ENCODE measurements around the gene CNTNAP2. TPM values are rescaled to one million over a fixed set of nuclear protein-coding genes. Genes with fewer than 3 reads are reported as not detected.

CNTNAP2 gene
- total RNA-seq, 2 donors from 2014 or later: 0.29 to 1.1 TPM

DNA sequence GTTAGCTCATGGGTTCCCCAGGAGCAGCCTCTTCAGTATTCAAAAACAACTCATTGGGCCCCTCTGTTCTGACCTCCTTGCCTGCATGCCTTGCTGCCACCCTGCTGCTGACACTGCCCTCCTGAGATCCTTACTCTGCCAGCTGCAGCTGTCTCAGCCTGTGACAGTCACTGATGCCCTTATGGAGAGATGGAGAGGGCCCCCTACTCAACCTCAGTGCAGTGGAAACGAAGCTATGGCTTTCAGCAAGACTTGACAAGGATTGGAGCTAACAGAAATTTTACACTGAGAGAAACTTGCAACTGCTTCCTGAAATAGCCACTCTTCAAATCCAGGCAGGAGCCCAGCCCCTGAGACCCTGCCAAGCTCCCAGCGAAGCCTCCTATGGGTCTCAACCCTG, 1795.7 kb downstream of the CNTNAP2 start:
- intact Hi-C loops (cut with DNase I): no loop called here
- DNase-seq (no peak), ATAC-seq (no peak)

DNA sequence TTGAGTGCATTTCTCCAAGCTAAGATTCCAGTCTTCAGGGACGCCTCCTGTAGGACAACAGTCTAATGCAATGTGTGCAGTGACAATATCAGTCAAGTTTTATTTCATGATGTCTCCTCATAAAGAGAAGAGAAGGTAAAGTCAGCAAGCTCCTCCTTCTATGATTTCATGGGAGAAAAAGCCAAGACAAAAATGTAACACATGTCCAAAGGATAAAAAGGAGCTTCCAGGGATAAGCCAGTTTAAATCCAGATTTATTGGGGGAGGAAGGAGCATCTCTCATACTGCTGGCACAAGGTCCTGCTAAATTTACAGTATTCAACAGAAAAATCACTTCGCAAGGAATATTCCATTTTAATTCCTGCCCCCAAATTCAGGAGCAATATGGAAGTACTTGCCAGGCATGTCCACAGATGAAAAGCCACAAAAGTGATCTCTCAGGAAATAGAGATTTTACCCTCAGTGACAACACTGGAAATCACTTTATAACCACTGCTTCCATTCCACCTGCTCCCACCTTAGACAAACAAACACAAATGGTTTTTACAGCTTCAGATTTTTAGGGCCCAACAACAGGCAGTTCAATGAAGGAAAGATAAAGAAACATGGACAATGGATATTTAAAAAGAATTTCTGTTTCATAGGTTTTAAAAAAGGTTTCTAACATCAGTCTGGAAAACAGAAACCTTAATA, 1796.5 kb downstream of the CNTNAP2 start:
- intact Hi-C loops (cut with DNase I): no loop called here
- no peak for ATAC-seq
- no peak for DNase-seq

DNA sequence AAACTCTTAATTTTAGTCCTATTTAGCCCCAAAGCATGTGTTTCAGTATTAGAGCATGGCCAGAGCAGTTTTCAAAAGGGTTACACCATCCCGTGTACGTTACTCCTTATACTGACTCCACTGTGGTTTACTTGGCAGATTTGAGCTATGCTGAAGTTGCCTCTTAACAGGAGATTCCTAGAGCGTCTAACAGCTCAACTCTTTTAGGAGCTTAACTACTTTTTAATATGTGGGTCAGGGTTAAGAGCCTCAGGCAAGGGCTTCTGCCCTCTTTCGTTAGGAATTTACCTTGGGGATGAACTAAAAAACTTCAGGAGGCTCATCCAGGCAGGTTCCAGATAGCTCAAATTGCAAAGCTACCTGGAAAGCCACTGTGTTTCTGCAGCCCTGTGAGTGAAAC, 1799.2 kb downstream of the CNTNAP2 start:
- DNase-seq (no peak), ATAC-seq (peak in 1 of 2 donors; percentile 79)
- intact Hi-C loops (cut with DNase I): no loop called here

DNA sequence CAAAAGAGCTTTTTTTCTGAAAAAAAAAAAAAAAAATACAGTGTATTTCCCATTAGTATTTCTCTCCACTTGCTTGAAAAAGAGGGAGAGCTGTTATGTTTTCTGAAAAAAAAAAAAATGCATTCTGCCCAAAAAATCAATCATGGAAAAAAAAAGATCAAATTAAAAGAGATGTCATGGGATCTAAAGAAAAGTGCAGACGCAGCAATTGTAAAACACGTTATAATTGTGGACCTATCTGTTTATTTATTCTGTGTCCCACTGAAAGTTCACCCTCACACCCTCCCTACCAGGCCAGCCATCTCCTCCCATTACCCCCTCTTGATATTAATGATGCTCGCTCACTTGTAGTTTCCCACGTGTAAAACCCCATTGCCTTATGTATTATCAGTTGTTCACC, 1800.0 kb downstream of the CNTNAP2 start:
- ATAC-seq: no peak
- DNase-seq: no peak
- intact Hi-C loops (cut with DNase I): no loop called here

DNA sequence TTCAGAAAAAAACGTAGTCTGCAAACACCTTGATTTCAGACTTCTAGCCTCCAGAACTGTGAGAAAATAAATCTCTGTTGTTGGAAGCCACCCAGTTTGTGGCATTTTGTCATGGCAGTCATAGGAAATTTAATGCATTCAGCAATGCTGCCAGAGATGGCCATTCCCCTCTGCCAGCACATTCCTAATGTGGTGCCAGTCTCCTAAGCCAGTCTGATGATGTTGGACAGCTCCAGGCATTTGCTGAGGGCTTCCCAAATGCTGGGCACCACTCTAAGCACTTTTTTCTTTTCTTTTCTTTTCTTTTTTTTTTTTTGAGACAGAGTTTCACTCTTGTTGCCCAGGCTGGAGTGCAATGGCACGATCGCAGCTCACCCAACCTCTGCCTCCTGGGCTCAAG, 1807.2 kb downstream of the CNTNAP2 start:
- DNase-seq (no peak), ATAC-seq (no peak)
- intact Hi-C loops (cut with DNase I): no loop called here

DNA sequence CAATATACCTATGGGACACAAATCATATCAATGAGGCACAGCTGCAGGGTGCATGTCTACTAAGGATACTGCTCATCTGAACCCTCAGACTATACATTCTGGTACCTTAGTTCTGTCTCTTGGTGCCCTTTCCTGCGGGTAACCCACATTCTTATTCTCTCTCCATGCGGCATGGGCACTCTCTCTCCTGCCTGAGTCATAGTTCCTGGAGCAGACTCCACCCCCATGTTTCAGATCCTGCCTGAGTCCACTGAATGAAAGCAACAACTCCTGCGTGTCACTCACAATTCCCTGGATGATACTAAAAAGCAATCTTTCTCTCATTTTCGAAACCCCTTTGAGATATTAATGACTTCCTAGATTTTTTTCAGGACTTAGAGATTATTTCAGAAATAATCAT, 1820.8 kb downstream of the CNTNAP2 start:
- DNase-seq (no peak), ATAC-seq (no peak)
- intact Hi-C loops (cut with DNase I): loop anchor here in 1 of 2 donors (10.0 kb wide), 1 partner anchor 63 kb away; no protein-coding TSS in a partner anchor

DNA sequence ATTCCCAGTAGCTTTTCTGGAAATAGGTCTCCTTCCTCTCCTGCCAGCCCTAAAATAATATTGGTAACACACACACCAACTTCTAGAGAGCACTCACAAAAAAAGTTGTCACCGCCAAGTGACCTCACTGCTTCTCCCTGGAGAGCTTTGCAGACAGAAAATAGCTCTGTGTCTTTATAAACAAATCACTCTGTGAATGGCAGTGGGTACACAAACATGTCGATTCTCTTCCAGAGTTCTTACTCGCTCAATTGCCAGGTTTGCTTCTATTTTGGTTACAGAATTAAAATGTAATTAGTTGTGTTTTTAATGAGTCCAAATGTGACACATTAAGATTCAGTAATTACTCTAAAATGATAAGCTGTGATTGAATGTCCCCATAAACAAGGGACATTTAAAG, 1824.8 kb downstream of the CNTNAP2 start:
- intact Hi-C loops (cut with DNase I): no loop called here

DNA sequence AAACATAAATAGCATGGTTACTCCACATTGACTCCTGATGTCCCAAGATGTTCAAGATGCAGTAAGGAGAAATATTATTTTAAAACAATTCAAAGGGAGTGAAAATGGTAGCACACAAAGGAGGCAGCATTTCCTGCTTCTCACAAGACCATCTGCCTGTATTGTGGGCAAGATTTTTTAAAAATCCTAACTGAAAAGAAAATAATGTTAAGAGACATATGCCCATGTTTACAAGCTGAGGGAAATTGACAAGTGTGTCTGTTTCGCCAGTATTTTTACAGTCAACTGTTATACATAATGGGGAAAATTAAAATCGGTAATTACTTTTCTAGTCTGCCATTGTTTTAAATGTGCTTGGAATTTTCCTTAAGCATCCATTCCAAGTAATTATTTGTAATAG, 1827.7 kb downstream of the CNTNAP2 start:
- intact Hi-C loops (cut with DNase I): no loop called here
- no peak for ATAC-seq
- DNase-seq: no peak

More for the DNA sequence above, 1824.8 kb downstream of the CNTNAP2 start:
- ATAC-seq (no peak), DNase-seq (no peak)

DNA sequence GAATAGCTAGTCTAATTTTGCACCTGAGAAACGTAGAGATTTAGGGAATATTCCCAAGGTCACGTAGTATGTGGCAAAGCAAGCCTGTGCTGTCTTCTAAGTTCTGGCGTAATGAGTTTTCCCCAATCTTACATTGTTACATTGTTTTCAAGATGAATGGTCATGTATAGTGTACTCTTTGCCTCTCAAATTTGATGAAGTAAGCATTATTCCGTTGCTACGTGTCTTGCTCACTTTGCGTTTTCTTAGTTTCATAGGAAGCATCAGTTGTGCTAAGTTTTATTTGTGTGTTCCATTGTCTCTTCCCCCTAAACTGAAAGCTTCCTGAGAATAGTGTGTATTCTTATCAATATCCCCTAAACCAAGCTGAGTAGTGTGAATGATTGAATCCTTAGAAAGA, 1836.3 kb downstream of the CNTNAP2 start:
- no peak for ATAC-seq
- DNase-seq: no peak
- intact Hi-C loops (cut with DNase I): no loop called here

DNA sequence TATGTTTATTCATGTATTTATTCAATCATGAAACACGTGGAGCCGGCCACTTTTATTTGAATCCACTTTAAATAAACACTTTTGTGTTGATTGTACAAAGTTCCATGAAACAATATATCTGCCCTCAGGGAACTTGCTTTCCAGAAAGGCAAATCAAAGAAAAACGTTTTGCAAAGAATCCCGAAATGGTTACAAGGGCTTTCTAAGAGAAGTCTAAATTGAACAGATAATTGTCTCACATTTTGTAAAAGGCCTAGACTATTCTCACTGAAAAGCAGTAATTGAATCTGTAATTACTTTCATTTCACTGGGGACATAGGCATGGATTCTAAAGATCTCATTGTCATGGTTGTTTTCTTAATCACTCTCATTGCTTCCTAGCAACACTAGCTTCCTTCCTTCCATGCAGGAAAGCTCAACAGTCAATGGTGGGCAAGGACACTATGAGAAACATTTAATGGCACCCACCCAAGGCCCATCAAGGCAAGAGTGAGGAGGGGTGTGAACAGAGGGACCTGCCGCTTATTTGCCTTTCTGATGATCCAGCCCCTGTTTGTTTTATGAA, 1851.5 kb downstream of the CNTNAP2 start:
- DNase-seq (no peak), ATAC-seq (no peak)
- intact Hi-C loops (cut with DNase I): no loop called here

DNA sequence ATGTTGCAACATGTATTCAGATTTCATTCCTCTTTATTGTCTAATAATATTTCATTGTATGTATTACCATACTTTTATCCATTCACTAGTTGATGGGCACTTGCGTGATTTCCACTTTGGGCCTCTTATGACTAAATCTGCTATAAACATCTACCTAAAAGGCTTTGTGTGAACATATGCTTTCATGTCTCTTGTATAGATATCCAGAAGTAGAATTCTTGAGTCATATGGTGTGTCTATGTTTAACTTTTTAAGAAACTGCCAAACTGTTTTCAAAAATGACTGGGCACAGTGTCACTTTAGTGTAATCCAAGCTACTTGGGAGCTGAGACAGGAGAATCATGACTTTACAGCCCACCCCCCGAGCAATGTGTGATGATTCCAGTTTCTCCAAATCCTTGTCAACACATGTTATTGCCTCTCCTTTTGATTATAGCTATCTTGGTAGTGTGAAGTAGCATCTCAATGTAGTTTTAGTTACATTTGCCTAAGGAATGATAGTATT, 1855.1 kb downstream of the CNTNAP2 start:
- DNase-seq: no peak
- intact Hi-C loops (cut with DNase I): no loop called here
- ATAC-seq: no peak

DNA sequence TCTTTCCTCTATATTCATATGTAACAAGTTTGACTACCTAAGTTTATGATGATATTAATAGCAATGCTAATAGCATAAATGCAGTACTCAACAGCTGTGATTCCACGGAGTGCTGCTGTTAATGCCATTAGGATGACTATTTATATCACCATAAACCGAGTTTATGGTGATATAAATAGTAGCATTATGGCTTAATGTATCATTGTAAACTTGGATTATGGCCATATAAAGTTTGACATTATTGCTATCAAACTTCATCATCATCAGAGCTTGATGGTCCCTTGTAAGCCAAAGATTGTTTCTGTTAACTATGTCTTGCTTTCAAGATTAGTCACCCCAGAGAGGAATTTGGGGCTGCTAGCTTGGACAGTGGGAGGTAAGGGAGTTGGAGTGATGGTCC, 1861.6 kb downstream of the CNTNAP2 start:
- intact Hi-C loops (cut with DNase I): no loop called here
- DNase-seq (no peak), ATAC-seq (no peak)

DNA sequence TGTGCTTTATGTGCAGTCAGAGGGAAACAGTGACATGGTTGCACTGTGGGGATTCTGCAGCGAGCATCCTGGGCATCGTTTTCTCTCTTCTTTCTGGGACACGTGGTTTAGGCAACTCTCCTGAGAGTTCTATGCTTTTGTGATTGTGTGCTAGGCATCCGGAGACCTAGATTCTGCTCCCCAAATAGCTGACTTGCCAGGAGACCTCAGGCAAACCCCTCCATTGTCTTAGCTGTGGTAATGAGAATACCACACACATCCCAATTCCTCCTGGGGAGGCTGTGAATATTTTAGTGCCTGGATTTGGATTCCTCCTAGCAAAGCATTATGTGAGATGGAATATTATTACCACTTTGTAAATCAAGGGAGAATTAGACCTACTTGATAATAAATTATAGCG, 1862.0 kb downstream of the CNTNAP2 start:
- intact Hi-C loops (cut with DNase I): no loop called here
- ATAC-seq (no peak), DNase-seq (no peak)

DNA sequence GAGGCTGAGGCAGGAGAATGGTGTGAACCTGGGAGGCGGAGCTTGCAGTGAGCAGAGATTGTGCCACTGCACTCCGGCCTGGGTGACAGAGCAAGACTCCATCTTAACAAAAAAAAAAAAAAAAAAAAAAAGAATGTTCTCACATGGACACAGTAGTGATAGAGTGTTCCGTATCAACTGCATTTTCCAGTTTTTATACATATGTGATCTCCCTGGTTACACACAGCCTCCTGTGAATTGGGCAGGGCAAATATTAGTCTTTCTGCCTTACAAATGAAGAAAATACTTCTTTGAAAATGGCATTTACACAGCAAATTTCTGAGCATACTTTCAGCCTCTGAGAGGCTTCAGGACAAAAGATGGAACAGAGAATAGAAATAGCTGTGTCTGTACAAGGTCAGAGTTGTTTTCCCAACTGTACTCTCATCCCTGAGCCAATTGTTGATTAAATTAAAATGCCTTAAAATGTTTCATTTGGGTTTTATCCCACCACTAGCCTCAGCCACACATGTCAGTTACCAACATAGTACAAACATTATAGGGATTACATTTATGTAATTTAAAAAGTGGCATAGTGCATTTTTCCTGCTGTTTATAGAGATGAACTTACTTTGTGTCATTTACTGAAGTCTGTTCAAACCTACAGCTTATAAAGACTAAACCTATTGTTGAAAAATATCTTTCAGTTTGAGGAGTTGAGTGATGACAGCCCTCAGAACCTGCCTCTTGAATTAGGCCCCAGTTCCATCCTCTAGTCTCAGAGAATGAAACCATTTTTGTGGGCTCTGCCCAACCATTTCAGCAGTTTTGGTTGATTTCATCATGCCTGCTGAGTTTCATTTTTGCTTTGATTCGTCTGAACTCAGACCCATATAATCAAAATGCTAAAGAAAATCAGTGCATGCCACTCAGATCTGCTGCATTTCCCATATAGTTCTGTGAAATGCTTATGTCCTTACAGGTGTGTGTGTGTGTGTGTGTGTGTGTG, 1864.5 kb downstream of the CNTNAP2 start:
- intact Hi-C loops (cut with DNase I): no loop called here

DNA sequence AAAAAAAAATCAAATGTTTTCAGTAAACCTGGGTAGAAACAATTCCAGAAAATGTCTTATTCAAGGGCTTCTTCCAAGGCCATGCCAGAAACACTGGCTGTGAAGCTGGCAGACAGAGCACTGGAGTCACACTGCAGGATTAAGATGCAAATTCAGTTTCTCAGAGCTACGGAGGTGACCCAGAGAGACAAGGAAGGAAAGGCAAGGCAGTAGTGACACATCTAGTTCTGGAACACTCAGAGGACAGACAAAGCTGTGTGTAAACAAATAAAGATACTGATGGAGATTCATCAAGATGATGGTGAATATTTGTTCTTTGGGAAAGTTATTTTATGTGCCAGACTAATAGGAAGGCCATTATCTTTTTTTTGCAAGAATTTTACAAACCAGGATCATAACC, 1865.7 kb downstream of the CNTNAP2 start:
- intact Hi-C loops (cut with DNase I): no loop called here
- ATAC-seq: no peak

More for the DNA sequence above, 1864.5 kb downstream of the CNTNAP2 start:
- ATAC-seq (no peak), DNase-seq (no peak)

DNA sequence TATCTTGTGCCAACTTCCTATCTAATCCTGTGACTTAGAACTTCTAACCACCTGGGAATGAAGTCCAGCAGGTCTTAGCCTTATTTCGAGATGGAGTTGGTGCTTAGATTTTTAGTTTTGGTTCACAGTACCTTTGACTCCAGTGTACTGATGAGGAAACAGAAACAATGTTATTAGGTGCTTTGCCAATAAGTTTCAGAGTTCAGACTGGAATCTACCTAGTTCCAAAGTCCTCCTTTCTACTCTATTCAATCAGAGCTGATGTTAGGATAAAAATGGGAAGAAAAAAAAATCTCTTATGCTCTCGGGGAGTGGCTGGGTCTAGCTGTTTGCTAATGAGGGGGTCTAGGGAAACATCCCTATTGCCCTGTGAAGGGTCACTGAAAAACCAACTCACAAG, 1867.7 kb downstream of the CNTNAP2 start:
- intact Hi-C loops (cut with DNase I): no loop called here
- no peak for ATAC-seq
- DNase-seq: no peak

More for the DNA sequence above, 1865.7 kb downstream of the CNTNAP2 start:
- no peak for DNase-seq

DNA sequence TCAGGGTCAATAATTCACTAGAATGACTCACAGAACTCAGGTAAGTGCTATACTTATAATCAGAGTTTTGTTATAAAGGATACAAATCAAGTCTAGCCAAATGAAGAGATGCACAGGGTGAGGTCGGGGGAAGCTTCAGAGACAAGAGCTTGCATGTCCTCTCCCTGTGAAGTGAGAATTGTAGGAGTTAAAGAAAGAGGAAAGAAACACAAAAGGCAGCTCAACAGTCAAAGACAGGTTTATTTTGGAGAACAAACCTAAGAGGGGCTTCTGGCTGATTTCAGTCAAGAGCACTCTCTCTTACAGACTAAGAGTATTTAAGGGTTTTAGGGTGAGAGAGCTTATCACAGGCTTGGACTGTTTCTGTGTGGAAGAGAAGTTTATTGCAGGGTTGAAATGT, 1873.5 kb downstream of the CNTNAP2 start:
- intact Hi-C loops (cut with DNase I): no loop called here
- no peak for ATAC-seq

DNA sequence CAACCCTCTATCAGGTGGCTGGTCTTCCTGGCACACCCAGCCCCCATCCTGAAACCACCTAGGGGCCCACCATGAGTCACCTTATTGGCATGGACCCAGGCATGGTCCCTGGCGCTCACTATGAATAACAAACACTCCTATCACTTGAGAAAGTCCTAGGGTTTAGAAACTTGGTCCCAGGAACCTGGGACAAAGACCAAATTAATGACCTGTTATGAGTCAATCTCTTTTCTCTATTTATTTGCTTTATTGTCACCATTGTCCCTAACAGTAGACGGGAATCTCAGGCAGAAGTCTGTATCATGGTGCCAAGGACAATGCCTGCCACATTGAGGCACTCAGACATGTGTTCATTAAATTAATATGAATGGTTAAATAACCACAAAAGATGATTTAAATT, 1874.3 kb downstream of the CNTNAP2 start:
- ATAC-seq (no peak), DNase-seq (no peak)
- intact Hi-C loops (cut with DNase I): no loop called here

More for the DNA sequence above, 1873.5 kb downstream of the CNTNAP2 start:
- DNase-seq: no peak

DNA sequence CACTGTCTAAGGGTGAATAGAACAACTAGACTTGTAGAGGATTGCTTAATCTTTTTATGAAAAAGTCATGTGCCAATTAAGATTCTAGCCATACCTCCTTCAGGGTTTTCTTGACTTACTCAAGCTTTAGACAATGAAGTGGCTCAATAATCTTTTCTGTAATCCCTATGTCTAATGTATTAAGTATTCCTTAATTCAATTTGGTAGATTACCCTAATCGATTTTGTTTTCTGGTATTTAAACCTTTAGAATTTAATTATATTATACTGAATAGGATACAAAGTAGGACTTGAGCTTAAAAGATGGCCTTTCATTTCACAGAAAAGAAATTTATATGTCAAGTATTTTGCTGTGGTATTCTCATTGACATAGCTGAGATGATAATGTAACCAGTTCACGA, 1876.1 kb downstream of the CNTNAP2 start:
- intact Hi-C loops (cut with DNase I): no loop called here

DNA sequence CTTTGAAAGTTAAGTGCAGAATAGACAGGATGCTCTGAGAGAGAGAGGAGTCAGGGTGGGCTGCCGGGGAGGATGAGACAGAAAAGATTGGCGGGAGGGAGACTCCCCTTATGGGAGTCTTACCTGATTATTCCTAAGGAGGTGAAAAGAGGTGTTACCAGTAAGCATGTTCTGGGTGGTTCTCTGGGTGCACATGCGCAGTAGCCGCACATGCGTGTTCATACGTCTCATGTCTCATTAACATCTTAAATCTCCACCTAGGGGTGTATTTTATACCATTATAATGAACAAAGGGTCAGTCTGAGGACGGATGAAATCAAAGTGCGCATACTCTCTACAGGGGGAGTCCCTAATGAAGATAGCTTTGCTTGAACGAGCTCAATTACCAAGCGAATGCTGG, 1881.0 kb downstream of the CNTNAP2 start:
- ATAC-seq (no peak), DNase-seq (no peak)
- intact Hi-C loops (cut with DNase I): no loop called here

More for the DNA sequence above, 1876.1 kb downstream of the CNTNAP2 start:
- ATAC-seq: no peak
- DNase-seq: no peak

All from left cardiac atrium (tissue), 4 donors.